HG02870 (cell line): ENCODE measurements around the gene CREG1.
"Not testable (repeated sequence)": the region's sequence is repeated elsewhere in the genome, so short reads cannot be mapped to it uniquely, and the experiment has no call there.

Source experiments
- ATAC-seq: cut with Tn5 transposase; IDR thresholded peaks from one replicate; pipeline ENCODE4 v1.9.1; 2021; ENCODE audit warnings: mild to moderate bottlenecking, moderate library complexity; ENCODE audit not compliant: unreplicated experiment

The CREG1 gene

DNA sequence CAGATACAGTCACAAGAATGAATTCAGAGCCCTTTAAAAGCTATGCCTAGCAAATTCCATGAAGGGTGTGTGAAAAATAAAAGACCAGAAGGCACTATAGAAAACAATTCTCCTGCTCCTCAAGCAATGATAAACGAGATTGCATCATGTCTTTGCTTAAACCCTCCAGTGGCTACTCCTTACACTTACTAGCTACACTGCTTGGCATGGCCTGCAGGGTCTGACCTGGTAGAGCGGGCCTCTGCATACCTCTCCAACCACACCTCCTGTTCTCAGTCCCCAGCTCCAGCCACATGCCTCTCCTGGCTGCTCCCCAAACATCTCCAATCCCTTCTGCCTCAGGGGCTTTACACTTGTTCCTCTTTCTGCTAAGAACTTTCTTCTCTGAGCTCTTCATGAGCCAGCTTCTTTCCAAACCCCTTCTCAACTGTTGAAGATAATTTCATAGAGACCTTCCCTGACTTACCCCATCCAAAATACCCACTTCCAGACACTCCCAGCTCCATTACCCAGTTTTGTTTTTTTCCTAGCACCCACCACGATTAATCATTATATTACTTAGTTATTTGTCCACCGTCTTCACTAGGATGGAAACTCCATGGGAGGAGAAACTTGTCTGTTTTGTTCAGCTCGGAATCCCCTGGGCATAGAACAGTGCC is 11.2 kb upstream of the CREG1 start:
- ATAC-seq = no peak

DNA sequence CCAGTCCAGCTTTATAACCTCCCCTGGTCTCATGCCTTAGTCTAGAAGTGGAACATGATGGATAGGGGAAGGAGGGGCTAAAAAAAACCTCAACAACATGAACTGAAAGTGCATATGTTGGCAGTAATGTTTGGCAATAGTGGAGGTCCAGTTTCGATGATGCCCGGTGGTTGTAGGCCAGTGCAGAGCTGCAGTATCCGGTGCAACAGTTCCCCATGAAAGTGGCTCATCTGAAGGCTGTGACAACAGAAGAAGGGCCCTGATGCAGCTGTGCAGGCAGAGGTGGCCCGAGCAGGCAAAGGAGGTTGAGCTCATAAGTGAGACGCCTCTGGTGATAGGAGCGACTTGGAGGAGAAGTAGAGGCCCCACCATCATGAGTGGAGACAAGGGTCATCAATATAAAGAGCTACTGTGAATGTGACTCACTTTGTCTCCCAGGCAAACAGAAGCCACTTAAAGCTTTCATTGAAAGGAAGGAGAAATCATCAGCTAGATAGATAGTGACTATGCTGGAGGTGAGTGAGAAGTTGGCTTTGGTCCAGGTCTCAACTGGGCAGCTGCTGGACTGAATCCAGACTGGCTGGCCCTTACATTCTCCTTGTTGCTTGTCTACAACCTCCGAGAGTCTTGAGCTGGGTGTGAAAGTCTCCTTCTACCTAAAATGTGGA is 10.2 kb upstream of the CREG1 start:
- no peak for ATAC-seq

DNA sequence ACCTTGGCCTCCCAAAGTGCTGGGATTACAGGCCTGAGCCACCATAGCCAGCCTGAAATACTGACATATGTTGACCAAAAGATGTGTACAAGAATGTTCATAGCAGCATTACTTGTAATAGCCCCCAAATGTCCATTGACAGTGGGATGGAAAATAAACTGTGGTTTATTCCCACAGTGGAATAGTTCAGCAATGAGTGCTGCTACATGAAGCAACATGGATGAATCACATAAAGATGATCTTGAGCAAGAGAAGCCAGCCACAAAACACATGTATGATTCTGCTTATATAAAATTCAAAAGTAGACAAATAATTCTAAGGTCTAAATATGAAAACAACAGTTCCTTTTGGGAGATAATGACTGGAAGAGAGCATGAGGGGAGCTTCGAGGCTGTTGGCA is 9.1 kb upstream of the CREG1 start:
- ATAC-seq = no peak

DNA sequence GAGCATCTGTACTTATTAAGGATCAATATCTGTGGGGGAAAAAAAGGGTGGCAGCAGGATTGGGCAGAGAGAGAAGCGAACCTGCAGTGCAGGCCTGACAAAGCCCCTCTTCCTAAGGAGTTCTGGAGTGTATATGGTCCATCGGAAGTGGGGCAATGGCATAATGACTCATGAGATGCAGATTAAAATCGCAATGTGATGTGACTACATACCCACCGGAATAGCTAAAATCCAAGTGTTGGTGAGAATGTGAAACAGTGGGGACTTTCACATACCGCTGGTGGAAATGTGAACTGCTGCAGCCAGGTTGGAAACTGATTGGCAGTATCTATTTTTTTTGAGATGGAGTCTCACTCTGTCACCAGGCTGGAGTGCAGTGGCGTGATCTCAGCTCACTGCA is 8.2 kb upstream of the CREG1 start:
- no peak for ATAC-seq

DNA sequence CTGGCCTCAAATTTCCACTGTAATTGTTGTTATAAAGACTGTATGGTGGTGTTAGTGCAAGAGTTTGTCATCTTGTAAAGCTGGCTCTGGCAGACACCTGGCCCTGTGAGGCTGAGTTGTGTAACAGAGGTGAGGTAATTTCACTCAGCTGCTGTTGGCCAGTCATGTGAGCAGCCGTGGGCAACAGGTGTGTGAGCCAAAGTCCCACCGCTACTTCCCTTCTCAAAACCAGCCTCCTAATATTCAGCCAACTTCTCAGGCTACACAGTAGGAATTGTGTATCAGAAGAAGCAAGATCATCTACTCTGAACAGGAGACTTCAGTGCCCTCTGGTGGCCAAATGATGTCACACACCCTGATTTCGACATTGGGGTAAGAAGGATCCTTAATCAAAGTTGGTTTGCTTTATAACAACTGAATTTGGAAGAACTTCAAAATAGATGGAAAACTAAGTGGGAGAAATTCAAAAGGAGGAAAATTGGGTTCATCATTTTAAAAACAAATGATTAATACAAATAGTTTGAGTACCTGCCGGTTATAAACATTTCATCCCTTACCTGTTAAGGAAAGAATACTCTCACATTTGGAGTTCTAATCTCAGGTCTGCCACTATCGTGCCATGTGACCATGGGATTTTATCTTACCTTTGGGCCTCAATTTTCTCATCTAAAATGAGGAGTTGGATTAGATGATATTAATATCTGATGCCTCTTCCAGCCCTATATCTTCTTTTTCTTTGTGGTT is 2.6 kb upstream of the CREG1 start:
- no peak for ATAC-seq

DNA sequence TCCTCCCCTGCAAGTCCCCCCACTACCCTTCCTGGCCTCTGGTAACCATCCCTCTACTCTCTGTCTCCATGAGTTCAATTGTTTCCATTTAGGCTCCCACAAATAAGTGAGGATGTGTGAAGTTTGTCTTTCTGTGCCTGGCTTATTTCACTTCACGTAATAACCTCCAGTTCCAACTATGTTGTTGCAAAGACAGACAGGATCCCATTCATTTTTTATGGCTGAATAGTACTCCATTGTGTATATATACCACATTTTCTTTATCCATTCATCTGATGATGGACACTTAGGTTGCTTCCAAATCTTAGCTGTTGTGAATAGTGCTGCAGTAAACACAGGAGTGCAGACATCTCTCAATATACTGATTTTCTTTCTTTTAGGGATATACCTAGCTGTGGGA is 1.5 kb upstream of the CREG1 start:
- not testable (repeated sequence) for ATAC-seq

DNA sequence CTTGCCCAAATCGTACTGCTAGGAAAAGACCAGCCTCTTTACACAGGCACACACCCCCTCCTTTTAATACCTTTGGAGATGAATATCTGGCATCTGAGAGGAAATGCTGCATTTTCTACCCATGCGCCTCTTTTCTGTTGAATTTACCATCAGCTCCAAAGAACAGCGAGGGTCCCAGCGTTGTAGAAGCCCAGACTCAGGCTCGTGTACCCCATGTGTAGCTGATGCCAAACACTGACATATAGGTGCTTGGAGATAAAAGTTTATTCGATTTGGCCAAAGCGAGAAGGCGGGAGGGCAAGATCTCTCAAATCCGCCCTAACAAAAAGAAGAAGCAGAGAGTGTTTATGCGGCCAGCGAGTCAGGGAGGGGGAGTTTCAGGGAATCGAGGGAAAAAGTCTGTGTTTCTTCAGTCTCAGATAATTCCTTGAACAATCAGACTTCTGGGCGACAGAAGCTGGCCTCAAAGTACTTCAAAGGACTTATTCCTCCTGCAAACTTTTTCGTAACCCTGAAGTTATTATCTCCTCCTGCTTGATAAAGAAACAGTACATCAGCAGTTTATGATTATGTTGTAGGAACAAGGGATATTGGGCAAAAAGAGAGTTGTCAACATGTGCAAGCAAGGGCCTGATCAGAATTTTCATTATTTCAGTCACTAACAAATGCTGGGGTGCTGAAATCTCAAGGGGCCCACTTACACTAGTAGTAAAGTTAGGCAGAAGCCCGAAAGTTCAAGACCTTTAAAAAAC is 642 bp upstream of the CREG1 start:
- peak; percentile 23 for ATAC-seq

DNA sequence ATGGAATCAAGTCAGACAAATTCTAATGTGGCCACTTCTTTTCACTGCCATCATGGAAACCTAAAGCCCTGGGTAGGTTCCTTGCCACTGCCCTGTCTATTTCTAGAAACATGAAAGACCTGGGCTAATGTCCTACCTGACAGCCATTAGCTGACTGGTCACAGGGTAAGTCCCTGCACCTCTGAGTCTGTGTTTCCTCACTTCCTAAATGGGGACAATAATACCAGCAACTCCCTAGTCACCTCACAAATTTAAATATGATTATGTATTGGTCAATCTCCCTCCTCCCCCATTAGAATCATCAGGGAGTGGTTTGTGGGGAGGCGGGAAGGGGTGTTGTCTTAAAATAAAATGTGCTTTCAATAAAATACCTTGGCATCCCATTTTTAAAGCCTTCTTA is 2.2 kb downstream of the CREG1 start:
- no peak for ATAC-seq

DNA sequence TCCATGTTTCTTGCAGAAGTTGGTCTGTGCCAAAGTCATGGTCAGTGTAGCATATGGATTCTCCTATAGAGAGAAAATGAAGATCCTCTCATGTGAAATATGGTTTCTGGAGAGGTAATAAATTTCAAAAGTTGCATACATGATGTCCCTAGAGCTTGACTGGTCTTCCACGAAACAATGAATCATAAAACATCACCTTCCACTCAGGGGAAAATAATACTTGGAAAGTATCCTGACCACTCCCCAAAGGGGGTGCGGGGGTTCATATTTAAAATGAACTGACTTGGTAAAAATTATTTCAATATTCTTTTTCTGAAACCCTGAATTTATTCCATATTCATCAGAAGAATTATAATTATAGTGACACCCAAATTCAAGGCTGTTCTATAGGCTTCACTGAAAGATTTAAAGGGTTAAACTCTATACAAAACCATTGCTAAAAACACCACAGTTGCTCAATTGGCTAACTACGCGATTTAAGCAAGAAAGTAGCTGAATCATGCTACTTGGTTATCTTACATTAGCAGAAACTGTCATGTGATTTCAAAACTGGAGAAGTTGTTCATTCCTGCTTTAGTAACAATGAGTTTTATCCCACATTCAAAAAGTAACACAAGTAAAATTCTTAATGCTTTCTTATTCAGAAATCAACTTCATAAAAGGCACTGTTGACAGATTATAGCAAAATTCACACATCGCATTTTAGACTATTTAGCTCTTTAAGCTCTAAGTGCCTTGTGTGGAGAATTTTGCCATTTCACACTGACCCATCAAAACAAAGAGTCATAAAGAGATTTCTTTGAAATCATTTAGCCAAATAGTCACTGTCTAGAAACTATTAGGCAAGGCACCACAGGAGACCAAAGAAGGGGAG is 5.3 kb downstream of the CREG1 start:
- ATAC-seq = no peak

DNA sequence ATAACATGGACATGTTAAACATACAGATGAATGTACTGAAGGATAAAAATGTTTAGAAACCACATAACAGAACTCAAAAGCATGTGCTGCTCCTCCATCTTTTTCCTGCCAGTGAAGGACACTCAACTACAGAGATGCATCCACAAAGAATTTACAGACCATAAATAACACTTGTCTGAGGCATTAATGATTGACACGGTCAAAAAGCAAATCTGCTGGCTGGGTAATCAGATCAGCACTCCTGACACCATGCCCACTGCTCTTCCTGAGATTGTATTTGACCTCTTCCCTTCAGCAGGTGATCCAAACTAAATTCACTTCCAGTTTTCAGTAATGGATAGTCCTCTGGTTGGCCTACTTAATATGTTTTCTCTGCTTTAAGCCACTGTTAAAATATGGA is 6.6 kb downstream of the CREG1 start:
- no peak for ATAC-seq

DNA sequence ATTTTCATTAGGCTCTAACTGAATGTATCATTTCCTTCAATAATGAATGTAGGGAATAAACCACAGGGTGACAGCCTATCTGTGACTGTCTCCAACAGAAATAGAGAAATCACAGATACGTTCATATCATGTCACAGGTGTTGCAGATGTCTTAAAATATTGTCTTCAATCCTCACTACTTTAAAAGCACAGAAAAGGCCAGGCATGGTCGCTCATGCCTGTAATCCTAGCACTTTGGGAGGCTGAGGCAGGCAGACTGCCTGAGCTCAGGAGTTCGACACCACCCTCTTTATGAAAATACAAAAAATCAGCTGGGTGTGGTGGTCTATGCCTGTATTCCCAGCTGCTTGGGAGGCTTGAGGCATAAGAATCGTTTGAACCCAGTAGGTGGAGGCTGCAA is 8.2 kb downstream of the CREG1 start:
- ATAC-seq = no peak

DNA sequence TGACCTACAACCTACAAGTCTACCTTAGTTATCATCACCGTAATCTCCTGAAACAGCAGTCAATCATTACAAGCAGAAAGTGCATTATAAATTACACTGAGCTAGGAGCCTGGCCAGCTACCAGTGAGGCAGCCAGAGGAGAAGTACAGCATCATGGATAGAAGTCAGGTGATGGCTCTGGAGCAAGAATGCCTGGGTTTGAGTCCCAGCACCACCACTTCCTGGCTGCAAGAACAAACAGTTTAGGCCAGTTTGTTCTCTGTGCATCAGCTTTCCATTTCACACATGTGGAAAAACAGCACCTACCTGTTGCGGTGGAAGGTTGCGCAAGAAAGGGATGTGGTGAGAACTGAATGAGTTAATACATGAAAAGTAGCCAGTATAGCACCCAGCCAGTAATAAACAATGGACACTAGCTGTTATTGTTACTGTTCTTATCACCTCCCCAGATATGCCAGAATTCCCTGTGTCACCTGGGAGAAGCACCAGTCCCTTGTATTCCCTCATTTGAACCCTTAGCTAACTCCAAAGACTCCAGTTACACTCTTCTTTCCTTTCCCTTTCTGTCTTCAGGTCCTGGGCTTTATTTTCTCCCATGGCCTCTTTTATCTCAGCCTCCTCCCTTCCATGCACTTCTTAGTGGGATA is 9.0 kb downstream of the CREG1 start:
- no peak for ATAC-seq

DNA sequence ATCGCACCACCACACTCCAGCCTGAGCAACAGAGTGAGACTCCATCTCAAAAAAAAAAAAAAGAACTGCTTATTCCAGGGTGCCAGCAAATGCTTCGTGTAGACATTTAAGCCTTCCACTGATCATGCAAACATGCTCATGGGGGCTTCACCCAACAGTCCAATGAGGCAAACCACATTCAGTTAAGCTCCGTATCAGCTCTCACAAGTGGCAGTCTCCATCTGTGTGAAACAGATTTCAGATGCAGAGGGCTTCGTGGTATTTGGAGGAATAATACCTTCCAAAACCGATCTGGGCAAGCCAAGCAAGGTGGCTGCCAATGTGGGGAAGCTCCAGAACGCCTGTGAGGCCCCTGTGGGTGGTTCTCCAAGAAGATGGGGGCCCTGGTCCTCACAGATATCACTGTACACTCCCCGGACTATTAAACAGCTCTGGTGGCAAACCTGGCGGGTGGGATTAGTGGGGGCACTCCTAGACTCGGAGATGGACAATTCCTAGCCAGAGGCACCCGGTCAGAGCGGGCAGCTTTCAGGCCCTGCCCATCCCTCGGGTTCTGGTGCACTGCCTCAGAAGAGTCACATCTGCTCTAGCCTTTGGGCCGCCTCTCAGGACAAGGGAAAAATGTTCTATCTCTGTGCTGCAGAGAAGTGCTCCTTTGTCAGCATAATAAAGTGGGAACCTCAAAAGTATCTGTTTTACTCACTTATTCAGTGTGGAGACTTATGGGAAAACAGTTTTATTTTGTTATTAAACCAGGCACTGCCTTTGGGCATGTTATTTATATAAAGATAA is 10.2 kb downstream of the CREG1 start:
- ATAC-seq = no peak

DNA sequence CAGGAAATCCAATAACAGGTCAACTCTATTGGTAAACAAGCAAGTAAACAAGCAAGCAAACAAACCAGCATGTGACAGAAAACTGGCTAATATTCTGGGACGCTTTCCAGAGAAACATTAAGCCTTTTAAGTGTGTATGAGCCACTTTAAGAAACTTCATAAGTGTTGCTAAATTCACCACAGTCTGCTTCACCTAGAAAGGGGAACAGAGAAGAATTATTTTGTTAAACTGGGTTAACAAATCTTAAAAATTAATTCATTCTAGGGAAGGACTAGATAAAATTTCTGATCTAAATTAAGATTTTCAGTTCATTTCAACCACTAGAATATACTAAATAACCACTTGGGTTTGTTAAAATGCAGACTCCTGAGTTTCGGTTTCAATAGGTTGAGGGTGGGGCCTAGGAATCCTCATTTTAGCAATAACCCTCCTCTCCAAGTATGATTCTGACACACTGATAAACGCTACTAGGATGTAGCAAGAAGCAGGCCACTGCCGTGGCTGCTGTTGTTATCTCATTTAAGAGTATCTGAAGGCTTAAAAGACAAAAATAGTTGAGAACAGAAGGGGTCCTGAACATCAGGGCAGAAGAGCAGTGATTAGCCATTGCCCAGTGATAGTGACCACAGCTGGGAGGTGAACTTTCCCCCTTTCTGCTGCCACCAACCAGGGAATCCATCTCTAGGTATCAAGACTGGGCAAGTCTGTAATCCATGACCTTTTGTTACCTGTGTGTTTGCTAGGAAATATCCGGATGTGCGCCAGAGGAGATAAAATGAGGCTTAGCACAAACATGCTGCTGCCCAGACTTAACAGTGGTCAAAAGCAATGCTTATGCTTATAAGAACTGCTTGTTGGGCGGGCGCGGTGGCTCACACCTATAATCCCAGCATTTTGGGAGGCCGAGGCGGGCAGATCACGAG is 11.2 kb downstream of the CREG1 start:
- ATAC-seq = peak; percentile 34

DNA sequence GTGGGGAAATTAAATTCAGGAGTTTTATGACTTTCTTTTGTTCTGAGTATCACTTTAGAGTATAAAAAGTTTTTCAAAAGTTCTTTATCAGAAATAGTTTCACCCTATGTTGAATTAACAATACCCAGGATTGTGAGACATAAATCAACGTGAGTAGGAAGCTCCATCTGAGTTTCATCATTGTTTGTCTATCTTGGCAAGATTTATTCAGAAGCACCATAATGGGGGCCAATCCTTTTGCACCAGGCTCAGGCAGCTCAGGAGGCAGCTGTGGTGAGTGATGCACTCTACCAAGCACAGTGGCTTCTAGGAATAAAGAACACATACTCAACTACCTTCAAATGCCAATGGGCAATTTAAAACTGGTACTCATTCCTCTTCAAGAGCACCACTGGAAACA is 12.0 kb downstream of the CREG1 start:
- no peak for ATAC-seq

DNA sequence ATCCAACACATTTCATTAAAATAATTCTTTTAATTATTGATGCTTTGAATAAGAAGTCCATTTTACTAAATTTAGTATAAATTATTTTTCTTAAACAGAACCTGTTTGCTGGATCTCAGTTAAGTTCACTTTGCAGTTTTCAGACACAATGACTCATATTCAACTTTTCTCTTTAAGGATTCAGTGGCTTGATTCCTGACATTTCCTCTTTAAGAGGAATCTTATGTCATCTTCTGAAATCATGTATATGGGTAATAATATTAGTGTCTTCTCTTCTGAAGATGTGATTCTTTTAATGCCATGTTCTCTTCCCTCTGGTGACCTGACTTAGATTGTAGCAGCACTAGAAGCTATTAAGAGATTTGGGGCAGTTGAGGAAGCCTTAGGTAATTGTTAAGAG is 12.6 kb downstream of the CREG1 start:
- no peak for ATAC-seq

DNA sequence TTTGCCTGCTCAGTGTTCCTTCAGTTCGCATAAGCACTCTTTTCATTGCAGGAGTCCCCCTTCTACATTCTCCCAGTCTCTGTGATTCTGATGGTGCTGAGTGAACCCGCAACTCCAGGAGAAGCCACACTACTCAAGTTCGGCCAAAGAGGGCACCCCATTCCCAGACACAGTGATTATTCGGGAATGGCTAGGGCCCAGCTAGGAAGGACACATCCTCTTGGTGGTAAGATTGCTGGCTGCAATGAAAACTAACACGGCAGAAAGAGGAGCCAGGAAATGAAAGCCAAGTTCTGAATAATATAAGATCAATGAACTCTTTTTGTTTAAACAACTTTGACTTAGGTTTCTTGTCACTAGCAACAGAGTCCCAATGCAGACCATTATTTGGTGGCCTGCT is 14.9 kb downstream of the CREG1 start:
- ATAC-seq = no peak

DNA sequence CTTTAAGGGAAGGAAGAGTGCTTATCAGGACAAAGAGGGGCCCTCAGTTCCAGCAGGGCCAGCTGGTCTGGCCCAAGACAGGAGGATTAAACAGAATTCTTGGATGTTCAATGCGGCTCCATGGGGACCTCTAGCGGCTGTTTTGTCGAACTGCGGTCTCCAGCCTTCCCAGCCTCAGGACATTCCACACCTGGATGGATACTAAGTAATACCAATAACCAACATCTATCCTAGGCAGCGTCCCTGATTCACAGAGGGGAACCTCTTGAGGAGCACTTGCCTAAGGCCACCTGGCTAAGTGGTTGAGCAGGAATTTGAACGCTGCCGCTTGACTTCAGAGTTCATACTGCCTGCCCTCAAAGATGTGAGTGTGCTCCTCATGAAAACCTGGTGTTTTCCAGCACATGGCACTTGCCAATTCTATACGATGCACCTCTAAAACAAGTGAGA is 19.7 kb downstream of the CREG1 start:
- ATAC-seq = no peak
